Testis (tissue), 3 donors: ENCODE results near the gene INPP1. TPM values are rescaled to one million over a fixed set of nuclear protein-coding genes. Genes with fewer than 3 reads are reported as not detected.

ENCODE experiments used
- DNase-seq: peaks from one replicate; pipeline ENCODE4 v3.0.0-alpha.2; 2019
- H3K27ac ChIP-seq, 2 donors: fragments of 200-600 bp; sonication (generic); one replicate each; pipeline ENCODE4 v1.5.1; 2019
- H3K27me3 ChIP-seq: fragments of 200-600 bp; sonication (generic); one replicate; pipeline ENCODE4 v1.5.1; 2019
- H3K36me3 ChIP-seq: fragments of 200-600 bp; sonication (generic); one replicate; pipeline ENCODE4 v1.5.1; 2017; ENCODE audit warnings: low read depth; ENCODE audit errors: missing control alignments
- H3K4me1 ChIP-seq: fragments of 200-600 bp; sonication (generic); one replicate; pipeline ENCODE4 v1.5.1; 2019
- H3K4me3 ChIP-seq, 2 donors: fragments of 200-600 bp; sonication (generic); one replicate each; pipeline ENCODE4 v1.5.1; 2017 to 2019
- H3K9me3 ChIP-seq: fragments of 200-600 bp; sonication (generic); one replicate; pipeline ENCODE4 v1.5.1; 2017
- CTCF ChIP-seq, 3 experiments: fragments of 450-650 bp in 2 of 3; fragments of 200-600 bp in 1 of 3; sonication (generic) in 1 of 3; IDR thresholded peaks; one replicate each; pipeline ENCODE4 v1.5.1; 2016 to 2019; ENCODE audit warnings: antibody characterized with exemption in 3 of 3, mild to moderate bottlenecking in 2 of 3, moderate library complexity in 1 of 3
- POLR2A ChIP-seq: fragments of 450-650 bp; IDR thresholded peaks from one replicate; pipeline ENCODE4 v1.6.1; 2017; ENCODE audit warnings: antibody characterized with exemption, mild to moderate bottlenecking, moderate library complexity
- WGBS, 2 donors: methylation state at CpG; one replicate each; pipeline ENCODE4 v1.1.5; 2018; 5-methylcytosine and 5-hydroxymethylcytosine counted together
- intact Hi-C: fragments of 100-400 bp; cut with DNase I; formaldehyde crosslinking; loops from one replicate; pipeline ENCODE4 v1.15.1; 2023; ENCODE audit warnings: low total_unique reads
- polyA plus RNA-seq: library from polyadenylated mRNA; stranded (reverse); fragments of 350-450 nt; fragmentation: Illumina TruSeq; extraction: RNeasy Lipid Tissue Mini Kit (QIAGEN cat#74804); gene quantifications from one replicate; pipeline ENCODE4 v1.2.3, GENCODE V29; 2014; ENCODE audit warnings: low read depth, low replicate concordance; ENCODE audit not compliant: insufficient read depth
- total RNA-seq, 2 donors: library from RNA; depleted of rRNA; stranded (reverse); fragments of >200 nt; gene quantifications; one replicate each; pipeline ENCODE4 v1.2.3, GENCODE V29; 2016

The INPP1 gene
- total and polyA plus RNA-seq, 3 donors from 2014 or later = 37.8 to 105 (median 62.6) TPM

- DNase-seq = no peak
- H3K27ac ChIP-seq = no peak overlapping the region
- intact Hi-C loops = no loop called here
- 25 to 32% methylated on average over 1 of the region's 1 CpG for WGBS, 2 donors
- no peak for TF ChIP-seq CTCF (IDR thresholded peaks at IDR 0.05)
- TF ChIP-seq POLR2A = no peak
- H3K36me3 ChIP-seq = no peaks in the 10 kb centered on the region
- H3K4me3 ChIP-seq = no peak overlapping the region
- peaks cover 9% of the 10 kb centered on the region for H3K4me1 ChIP-seq
- H3K27me3 ChIP-seq = no peaks in the 10 kb centered on the region
- no peaks in the 10 kb centered on the region for H3K9me3 ChIP-seq
These were observed 29.5 kb upstream of the INPP1 start for GRCh38 chr2:190313880-190314279.

DNA sequence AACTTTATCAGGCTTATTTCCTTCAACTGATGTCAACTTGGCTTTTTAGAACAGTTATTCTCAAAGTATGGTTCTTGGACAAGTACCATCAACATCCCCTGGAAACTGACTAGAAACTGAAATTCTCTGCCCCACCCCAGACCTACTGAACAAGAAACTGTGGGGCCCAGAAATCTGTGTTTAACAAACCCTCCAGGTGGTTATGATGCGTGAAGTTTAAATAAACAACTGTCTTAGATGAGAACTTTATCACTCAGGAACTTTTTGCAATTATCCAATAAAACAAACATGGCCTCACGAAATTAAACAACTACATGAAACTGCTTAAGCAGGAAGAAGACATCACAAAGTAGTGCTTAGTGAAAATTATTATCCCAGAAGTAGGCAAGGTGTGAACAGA is 28.1 kb upstream of the INPP1 start:
- Histone ChIP-seq H3K36me3 (no peaks in the 10 kb centered on the region), H3K27ac (no peak overlapping the region), H3K9me3 (no peaks in the 10 kb centered on the region), H3K27me3 (no peaks in the 10 kb centered on the region), H3K4me1 (peaks cover 13% of the 10 kb centered on the region), H3K4me3 (no peak overlapping the region)
- 93 to 94% methylated on average over 2 of the region's 2 CpGs for WGBS, 2 donors
- intact Hi-C loops = no loop called here
- no peak for DNase-seq
- TF ChIP-seq CTCF (IDR thresholded peaks at IDR 0.05) = no peak
- TF ChIP-seq POLR2A = no peak

DNA sequence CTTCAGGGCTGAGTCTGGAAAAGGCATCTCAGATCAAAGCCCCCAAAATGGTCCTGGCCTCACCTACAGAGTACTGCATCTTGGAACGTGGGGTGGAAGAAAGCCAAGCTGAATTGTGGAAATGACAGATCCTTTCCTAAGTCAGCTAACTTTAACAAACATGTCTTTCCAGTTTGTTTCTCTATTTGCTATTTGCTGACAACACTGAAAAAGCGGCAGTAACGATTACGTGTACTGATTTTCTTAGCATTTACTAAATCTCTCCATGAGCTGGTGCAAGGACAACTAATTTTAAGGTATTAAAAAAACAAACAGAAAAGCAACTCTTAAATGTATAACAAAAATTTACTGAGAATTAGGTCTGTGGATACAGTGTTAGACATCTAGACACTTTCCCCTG is 24.9 kb upstream of the INPP1 start:
- WGBS, 2 donors = 15 to 26% methylated on average over 4 of the region's 4 CpGs
- peaks cover 13% of the 10 kb centered on the region for H3K4me1 ChIP-seq
- no peaks in the 10 kb centered on the region for H3K9me3 ChIP-seq
- no peak for TF ChIP-seq POLR2A
- no peak for TF ChIP-seq CTCF (IDR thresholded peaks at IDR 0.05)
- peak overlapping the region; percentile 70 to 77 for H3K4me3 ChIP-seq
- no peak for DNase-seq
- intact Hi-C loops = no loop called here
- H3K27ac ChIP-seq = peak overlapping the region; percentile 90 to 96
- no peaks in the 10 kb centered on the region for H3K27me3 ChIP-seq
- H3K36me3 ChIP-seq = no peaks in the 10 kb centered on the region

- 1 to 2% methylated on average over 12 of the region's 12 CpGs for WGBS, 2 donors
- peak overlapping the region; percentile 90 to 96 for H3K27ac ChIP-seq
- peaks cover 13% of the 10 kb centered on the region for H3K4me1 ChIP-seq
- H3K36me3 ChIP-seq = no peaks in the 10 kb centered on the region
- H3K4me3 ChIP-seq = peak overlapping the region; percentile 70 to 77
- no peaks in the 10 kb centered on the region for H3K9me3 ChIP-seq
- no peaks in the 10 kb centered on the region for H3K27me3 ChIP-seq
- TF ChIP-seq CTCF (IDR thresholded peaks at IDR 0.05) (no peak), POLR2A (no peak)
- intact Hi-C loops = no loop called here
- peak; percentile 39 for DNase-seq
These were observed 24.3 kb upstream of the INPP1 start for GRCh38 chr2:190318931-190319554.
